SHP77 (cell line): Measurements from ENCODE around the gene SMIM24.
A peak's percentile ranks its signal among the peaks of the same experiment; 100 is the strongest.

Experiments used
- DNase-seq, 2 experiments: peaks; one replicate each; lab custom pipeline; 2025; lab: John Stamatoyannopoulos, UW

Gene SMIM24

GRCh38 chr19:3497757-3498520 is 17.6 kb upstream of the SMIM24 start:
- DNase-seq, result no peak

DNA sequence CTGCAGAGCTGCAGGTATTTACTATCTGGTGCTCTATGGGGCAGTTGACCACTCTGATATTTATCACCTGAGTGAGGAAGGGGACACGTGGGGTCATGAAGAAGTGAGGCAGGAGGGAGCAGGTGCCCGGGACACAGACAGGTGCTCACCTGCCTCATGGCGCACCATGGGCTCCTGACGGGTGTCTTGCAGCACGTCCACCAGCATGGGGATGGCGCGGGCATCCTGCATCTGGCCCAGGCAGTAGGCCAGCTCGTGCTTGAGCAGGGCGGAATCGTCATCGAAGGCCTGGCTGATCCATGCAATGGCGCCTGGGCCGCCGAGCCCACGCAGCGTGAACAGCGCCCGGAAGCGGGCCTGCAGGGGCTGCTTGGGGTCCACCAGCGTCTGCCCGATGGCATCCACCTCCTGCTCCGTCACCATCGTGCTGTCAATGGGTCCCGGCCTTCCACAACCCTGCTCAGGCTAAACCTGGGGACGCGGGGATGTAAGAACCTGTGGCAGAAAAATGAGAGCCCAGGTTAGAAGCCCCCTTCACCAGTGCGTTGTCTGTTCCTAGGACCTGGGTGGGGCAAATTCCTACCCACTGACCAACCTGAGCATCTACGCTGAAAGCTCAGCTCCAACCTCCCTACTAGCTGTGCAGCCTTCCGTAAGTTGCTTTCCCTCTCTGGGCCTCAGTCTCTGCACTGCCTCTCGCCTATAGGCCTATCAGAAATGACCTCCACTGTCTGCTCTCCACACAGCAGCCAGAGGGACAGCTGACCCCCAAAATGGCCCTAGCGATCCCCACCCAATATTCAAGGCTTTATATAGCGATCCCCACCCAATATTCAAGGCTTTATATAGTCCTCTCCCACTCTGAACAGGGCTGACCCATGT is 16.3 kb upstream of the SMIM24 start:
- no peak for DNase-seq

GRCh38 chr19:3494559-3494958 is 14.2 kb upstream of the SMIM24 start:
- peak in 1 of 2 experiments; percentile 43 for DNase-seq

DNA sequence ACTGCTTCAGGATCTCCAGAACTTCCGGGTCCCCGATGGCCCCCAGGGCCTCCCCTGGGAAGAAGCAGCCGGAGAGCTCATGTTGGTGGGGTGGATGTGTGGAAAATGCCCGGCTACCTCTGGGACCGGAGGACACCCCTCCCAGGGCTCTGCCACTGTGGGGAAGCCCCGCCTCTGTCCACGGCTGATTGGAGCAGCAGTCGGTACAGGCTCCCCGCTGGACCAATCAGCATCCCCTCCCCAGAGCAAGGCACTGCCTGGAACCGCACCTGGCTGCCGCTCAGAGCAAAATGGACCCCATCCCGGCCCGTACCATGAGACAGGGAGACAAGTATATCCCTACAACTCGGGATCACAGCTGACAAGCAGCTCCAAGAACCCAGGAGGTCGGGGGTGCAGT is 13.7 kb upstream of the SMIM24 start:
- no peak for DNase-seq

DNA sequence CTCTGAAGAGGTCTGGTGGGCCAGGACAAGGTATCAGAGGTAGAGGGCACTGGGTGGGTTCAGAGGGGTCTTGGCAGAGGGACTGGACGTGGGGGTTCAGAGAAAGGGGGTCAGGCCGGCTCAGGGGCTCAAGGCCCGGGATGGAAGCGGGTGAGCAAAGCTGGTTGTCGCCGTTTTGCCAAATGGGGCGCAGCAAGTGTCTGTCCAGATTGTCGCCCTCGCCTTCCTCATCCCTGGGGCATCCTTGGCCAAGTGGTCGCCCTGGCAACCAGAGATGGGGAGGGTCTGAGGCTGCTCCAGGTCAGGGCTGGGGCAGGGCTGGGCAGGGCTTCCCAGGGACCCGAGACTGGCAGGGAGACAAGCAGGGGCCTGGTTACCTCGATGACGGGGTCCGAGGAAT is 13.3 kb upstream of the SMIM24 start:
- no peak for DNase-seq

GRCh38 chr19:3492919-3493318 is 12.6 kb upstream of the SMIM24 start:
- no peak for DNase-seq

GRCh38 chr19:3492131-3492839 is 12.0 kb upstream of the SMIM24 start:
- DNase-seq, result no peak

DNA sequence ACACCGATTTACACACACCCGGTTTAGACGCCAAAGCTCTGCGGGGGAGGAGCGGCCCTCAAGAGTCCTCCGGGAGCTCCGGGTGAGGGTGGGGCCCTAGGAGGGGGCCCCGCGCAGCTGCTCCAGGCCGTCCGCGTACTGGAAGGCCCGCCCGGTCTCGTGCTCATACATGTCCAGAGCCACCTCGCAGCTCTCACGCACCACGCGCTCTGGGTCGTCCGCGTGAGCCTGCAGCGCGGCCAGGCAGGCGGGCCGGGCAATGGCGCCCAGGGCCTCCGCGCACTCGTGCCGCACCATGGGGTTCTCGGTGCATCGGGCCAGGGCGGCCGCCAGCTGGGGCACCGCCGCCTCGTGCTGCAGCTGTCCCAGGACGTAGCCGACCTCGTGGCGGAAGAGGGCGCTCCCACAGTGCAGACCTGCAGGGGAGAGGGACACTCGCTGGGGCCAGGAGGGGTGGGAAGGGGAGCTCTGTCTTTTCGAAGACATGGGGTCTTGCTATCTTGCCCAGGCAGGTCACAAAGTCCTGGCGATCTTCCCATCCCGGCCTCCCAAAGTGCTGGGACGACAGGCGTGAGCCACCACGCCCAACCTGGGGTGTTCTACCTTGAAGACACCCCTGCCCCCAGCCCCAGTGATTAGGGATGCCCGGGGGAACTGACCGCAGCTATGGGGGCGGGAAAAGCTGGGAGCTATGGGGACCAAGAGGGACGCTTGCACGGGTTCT is 11.2 kb upstream of the SMIM24 start:
- DNase-seq, result no peak

DNA sequence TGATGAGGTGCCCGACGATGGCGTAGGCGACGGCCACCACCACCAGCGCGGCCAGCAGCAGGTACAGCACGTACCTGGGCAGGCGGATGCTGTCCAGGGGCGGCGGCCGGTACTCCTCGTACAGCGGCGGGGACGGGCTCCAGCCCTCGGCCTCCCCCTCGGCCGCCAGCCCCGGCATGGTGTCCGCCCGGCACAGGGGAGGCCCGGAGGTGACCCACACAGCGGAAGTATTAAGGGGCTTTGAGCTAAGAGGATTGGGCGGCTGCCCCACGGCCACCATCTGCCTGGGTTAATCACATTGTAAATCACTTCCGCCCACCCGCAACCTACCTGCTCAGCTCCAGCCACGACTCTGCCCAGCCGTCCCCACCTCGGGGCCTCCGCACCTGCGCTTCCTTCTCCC is 2.9 kb upstream of the SMIM24 start, which contains the start of gene SMIM44:
TSS of gene SMIM44 (minus strand) at position 216 of the 403 bp plus-strand sequence. CDS start at position 178, 38 bp downstream.
- no peak for DNase-seq

DNA sequence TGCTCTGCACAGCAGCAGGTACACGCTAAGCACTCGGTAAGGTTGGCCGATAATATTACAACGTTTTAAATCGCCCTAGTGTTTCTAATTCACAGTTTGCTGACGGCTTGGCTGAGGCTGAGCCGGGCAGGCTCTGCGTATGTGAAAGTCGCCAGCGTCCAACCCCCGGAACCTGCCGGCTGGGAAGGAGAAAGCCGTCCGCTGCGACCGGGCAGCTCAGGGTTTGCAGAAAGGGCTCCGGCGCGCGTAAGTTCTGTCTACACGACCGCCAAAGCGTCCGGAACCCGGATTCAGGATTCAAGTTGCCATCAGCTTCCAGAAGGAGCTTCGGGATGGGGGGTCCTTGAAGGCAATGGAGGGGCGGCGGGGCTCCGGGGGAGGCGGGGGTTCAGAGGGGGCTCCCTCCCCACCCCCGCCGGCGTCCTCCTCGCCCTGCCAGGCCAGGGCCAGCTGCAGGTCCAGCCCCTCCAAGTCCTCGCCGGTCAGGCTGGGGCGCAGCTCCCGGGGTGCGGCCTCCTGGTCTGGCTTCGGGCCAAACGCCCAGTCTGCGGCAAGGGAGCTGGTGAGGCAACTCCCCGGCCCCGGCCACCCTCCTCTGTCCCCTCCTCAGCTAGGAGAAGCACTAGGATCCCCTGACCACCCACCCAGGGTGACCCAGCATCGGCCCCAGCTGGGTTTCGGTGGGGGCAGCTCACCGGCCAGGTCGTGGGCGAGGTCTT is 2.3 kb upstream of the SMIM24 start:
- no peak for DNase-seq

- peak in 1 of 2 experiments; percentile 17 for DNase-seq
Observed at GRCh38 chr19:3481241-3482090, 1.1 kb upstream of the SMIM24 start.

DNA sequence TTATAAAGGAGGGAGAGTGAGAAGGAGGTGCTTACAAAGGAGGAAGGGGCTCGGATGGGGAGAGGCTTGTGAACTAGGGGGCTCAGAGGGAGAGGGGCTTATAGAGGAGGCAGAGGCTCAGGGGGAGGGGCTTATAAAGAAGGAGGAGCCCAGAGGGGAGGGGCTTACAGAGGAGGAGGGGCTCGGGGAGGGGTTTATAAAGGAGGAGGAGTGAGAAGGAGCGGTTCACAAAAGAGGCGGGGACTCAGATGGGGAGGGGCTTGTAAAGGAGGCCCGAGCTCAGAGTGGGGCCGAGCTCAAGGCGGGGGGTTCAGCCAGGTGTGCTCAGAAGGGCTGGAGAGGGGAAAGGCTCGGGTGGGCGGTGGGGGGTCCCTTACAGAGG is 500 bp downstream of the SMIM24 start:
- DNase-seq, result peak in 1 of 2 experiments; percentile 9

DNA sequence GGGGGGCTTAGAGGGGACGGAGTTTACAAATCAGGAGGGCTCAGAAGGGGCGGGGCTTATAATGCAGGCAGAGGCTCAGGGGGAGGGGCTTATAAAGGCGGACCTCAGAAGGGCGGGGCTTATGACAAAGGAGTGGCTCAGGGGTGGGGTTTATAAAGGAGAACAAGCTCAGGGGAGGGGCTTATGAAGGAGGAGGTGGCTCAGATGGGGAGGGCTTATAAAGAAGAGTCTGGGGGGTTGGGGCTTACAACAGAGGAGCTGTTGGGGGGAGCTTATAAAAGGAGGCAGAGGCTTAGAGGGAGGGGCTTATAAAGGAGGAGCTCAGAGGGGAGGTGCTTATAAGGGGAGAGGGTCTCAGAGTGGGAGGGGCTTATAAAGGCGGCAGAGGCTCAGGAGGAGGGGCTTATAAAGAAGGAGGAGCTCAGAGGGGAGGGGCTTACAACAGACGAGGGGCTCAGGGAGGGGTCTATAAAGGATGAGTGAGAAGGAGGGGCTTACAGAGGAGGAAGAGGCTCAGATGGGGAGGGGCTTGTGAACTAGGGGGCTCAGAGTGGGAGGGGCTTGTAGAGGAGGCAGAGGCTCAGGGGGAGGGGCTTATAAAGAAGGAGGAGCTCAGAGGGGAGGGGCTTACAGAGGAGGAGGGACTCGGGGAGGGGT is 1.0 kb downstream of the SMIM24 start:
- DNase-seq, result no peak

DNA sequence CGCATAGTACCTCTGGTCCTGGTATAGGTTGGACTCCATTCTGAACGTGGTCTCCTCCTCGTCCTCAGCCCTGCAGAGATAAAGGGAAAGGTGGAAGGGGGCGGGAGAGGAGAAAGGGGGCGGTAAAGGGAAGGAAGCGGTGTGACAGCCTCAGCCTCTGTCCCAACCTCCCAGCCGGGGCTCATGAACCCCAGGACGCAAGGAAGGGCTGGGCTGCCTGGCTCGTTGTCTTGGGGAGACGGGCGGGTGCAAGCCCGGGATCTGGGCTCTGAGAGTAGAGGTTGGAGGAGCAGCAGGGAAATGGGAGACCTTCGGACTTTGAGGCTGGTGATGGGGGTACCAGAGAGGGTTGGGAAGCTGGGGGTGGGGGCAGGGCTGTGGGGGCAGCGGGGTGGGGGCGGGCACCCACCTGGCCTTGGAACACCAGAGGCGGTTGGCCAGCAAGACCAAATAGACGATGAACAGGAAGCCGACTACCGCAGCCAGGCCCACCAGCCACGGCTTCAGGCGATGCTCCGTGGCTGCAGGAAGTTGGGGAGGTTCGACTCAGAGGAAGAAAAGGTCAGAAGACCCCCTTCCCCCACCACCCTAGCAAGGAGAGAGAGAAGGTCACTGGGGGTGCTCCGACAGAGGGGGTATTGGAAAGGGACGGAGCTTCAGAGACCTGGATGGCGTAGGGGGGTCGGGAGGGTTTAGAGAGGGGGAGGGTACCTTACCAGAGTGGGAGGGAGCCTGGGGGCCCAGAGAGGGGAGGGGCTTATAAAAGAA is 1.7 kb downstream of the SMIM24 start:
- no peak for DNase-seq

DNA sequence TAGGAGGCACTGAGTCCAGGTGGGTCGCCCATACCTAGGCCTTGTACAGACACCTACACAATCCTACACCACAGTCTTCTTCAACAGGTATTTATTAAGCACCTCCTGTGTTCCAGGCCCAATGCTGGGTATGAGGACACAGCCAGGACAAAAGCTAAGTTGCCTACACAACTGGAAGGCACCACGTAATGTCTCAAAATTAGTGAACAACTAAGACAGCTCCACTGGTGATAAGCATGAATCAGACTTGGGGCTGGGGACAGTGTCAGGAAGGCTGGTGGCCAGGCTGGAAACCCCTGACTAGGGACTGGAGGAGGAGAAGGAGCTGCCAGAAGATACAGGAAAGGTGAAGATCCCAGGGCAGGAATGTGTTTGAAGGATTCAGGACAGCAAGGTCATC is 2.4 kb downstream of the SMIM24 start:
- no peak for DNase-seq

GRCh38 chr19:3477506-3477905 is 2.8 kb downstream of the SMIM24 start:
- DNase-seq, result no peak

DNA sequence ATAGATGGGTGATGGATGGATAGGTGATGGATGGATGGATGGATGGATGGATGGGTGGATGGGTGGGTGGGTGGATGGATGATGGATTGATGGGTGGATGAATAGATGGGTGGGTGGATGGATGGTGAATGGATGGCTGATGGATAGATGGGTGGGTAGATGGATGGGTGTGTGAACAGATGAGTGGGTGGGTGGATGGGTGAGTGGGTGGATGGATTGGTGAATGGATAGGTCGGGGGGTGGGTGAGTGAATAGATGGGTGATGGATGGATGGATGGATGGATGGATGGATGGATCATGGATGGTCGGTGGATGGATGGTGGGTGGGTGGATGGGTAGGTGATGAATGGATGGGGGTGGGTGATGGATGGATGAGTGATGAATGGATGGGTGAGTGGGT is 3.5 kb downstream of the SMIM24 start:
- no peak for DNase-seq

- no peak for DNase-seq
Observed at GRCh38 chr19:3475449-3475848, 4.9 kb downstream of the SMIM24 start.

GRCh38 chr19:3474614-3475013 is 5.7 kb downstream of the SMIM24 start:
- DNase-seq, result no peak
